ENCODE data around the gene SV2C. TPM values are rescaled to one million over a fixed set of nuclear protein-coding genes. Genes with fewer than 3 reads are reported as not detected.
"Not testable (repeated sequence)": the region's sequence is repeated elsewhere in the genome, so short reads cannot be mapped to it uniquely, and the experiment has no call there.

Gene SV2C
- total RNA-seq, 1 donor from 2014 or later, result 0.15 TPM

GRCh38 chr5:76366596-76366995 is 283.4 kb downstream of the SV2C start:
- Mint-ChIP-seq H3K9me3 (ENCODE audit: unreplicated experiment) (no peaks in the 10 kb centered on the region), H3K27me3 (ENCODE audit: unreplicated experiment) (no peaks in the 10 kb centered on the region), H3K4me1 (ENCODE audit: unreplicated experiment) (peaks cover 13% of the 10 kb centered on the region), H3K36me3 (ENCODE audit: low read depth, unreplicated experiment) (no peaks in the 10 kb centered on the region), H3K4me3 (ENCODE audit: unreplicated experiment) (no peak overlapping the region), H3K27ac (ENCODE audit: unreplicated experiment) (no peak overlapping the region)
- no peak for TF ChIP-seq CTCF (IDR thresholded peaks at IDR 0.05; ENCODE audit: unreplicated experiment)
- no peak for DNase-seq (ENCODE audit: low spot score)

- Mint-ChIP-seq H3K36me3 (ENCODE audit: low read depth, unreplicated experiment) (no peaks in the 10 kb centered on the region), H3K27me3 (ENCODE audit: unreplicated experiment) (no peaks in the 10 kb centered on the region), H3K4me1 (ENCODE audit: unreplicated experiment) (peaks cover 18% of the 10 kb centered on the region), H3K4me3 (ENCODE audit: unreplicated experiment) (no peak overlapping the region), H3K9me3 (ENCODE audit: unreplicated experiment) (no peaks in the 10 kb centered on the region), H3K27ac (ENCODE audit: unreplicated experiment) (no peak overlapping the region)
- TF ChIP-seq CTCF (IDR thresholded peaks at IDR 0.05; ENCODE audit: unreplicated experiment), result no peak
- no peak for DNase-seq (ENCODE audit: low spot score)
Measured at GRCh38 chr5:76367623-76368371, 284.6 kb downstream of the SV2C start.

- H3K9me3 Mint-ChIP-seq (ENCODE audit: unreplicated experiment), result no peaks in the 10 kb centered on the region
- H3K36me3 Mint-ChIP-seq (ENCODE audit: low read depth, unreplicated experiment), result no peaks in the 10 kb centered on the region
- no peak overlapping the region for H3K4me3 Mint-ChIP-seq (ENCODE audit: unreplicated experiment)
- TF ChIP-seq CTCF (IDR thresholded peaks at IDR 0.05; ENCODE audit: unreplicated experiment), result no peak
- no peak for DNase-seq (ENCODE audit: low spot score)
- peaks cover 20% of the 10 kb centered on the region for H3K4me1 Mint-ChIP-seq (ENCODE audit: unreplicated experiment)
- H3K27me3 Mint-ChIP-seq (ENCODE audit: unreplicated experiment), result no peaks in the 10 kb centered on the region
- peak overlapping the region; percentile 21 for H3K27ac Mint-ChIP-seq (ENCODE audit: unreplicated experiment)
Measured at GRCh38 chr5:76368941-76369340, 285.8 kb downstream of the SV2C start.

- H3K27ac Mint-ChIP-seq (ENCODE audit: unreplicated experiment); H3K27me3 Mint-ChIP-seq (ENCODE audit: unreplicated experiment); DNase-seq (ENCODE audit: low spot score); H3K9me3 Mint-ChIP-seq (ENCODE audit: unreplicated experiment); H3K4me3 Mint-ChIP-seq (ENCODE audit: unreplicated experiment); H3K36me3 Mint-ChIP-seq (ENCODE audit: low read depth, unreplicated experiment): not testable (repeated sequence)
- H3K4me1 Mint-ChIP-seq (ENCODE audit: unreplicated experiment), result peaks cover 24% of the 10 kb centered on the region
Measured at GRCh38 chr5:76369668-76370067, 286.5 kb downstream of the SV2C start.

- Mint-ChIP-seq H3K4me1 (ENCODE audit: unreplicated experiment) (peaks cover 29% of the 10 kb centered on the region), H3K27me3 (ENCODE audit: unreplicated experiment) (peaks cover 2% of the 10 kb centered on the region), H3K27ac (ENCODE audit: unreplicated experiment) (no peak overlapping the region), H3K9me3 (ENCODE audit: unreplicated experiment) (no peaks in the 10 kb centered on the region), H3K4me3 (ENCODE audit: unreplicated experiment) (no peak overlapping the region), H3K36me3 (ENCODE audit: low read depth, unreplicated experiment) (no peaks in the 10 kb centered on the region)
- TF ChIP-seq CTCF (IDR thresholded peaks at IDR 0.05; ENCODE audit: unreplicated experiment), result no peak
- DNase-seq (ENCODE audit: low spot score), result no peak
Measured at GRCh38 chr5:76371960-76372322, 288.8 kb downstream of the SV2C start.
